ENCODE measurements around the gene COL12A1. TPM values are rescaled to one million over a fixed set of nuclear protein-coding genes. Genes with fewer than 3 reads are reported as not detected.

The COL12A1 gene
- total RNA-seq, 1 experiment from 2014 or later, result 10.4 TPM

DNA sequence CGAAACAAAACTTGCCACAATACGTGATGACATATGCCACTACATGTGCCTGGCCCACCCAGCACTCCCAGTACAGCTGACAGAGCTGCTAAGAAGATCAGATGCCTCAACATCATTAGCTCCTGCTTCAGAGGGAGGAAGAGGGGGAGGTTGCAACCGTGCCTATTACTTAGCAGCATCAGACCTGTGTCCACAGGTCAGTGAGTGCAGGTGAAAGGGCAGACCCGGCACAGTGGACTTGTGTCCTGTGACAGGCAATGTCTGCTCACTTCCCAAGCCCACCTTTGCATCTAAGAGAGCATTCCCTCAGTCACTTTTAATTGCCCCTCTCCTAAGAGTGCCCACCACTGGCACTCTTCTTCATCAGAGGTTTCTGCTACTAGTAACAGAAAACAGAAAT is 9.4 kb upstream of the COL12A1 start:
- ChIA-PET POLR2A (no interaction called here), CTCF (no interaction called here)
- TF ChIP-seq POLR2AphosphoS5 (IDR thresholded peaks at IDR 0.05; ENCODE audit: low read depth, low read length) (no peak), REST (IDR thresholded peaks at IDR 0.05; ENCODE audit: insufficient read depth in 1 of 2, low read depth in 2 of 2, low read length in 1 of 2) (no peak), SIN3A (IDR thresholded peaks at IDR 0.05; ENCODE audit: borderline replicate concordance, insufficient read depth, low read depth, low read length) (no peak), TCF7L2 (IDR thresholded peaks at IDR 0.05; ENCODE audit: low read depth, low read length) (no peak)
- TF ChIP-seq, protein P1, sequence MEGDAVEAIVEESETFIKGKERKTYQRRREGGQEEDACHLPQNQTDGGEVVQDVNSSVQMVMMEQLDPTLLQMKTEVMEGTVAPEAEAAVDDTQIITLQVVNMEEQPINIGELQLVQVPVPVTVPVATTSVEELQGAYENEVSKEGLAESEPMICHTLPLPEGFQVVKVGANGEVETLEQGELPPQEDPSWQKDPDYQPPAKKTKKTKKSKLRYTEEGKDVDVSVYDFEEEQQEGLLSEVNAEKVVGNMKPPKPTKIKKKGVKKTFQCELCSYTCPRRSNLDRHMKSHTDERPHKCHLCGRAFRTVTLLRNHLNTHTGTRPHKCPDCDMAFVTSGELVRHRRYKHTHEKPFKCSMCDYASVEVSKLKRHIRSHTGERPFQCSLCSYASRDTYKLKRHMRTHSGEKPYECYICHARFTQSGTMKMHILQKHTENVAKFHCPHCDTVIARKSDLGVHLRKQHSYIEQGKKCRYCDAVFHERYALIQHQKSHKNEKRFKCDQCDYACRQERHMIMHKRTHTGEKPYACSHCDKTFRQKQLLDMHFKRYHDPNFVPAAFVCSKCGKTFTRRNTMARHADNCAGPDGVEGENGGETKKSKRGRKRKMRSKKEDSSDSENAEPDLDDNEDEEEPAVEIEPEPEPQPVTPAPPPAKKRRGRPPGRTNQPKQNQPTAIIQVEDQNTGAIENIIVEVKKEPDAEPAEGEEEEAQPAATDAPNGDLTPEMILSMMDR (IDR thresholded peaks at IDR 0.05), result no peak
- Histone ChIP-seq H3K27me3 (ENCODE audit: control insufficient read depth, insufficient read depth, low read length) (peaks cover under 1% of the 10 kb centered on the region; the same call in 1 of the 2 replicates), H3K4me3 (ENCODE audit: low read depth in 2 of 2, low read length in 2 of 2) (no peak overlapping the region), H3K27ac (ENCODE audit: low read length) (no peak overlapping the region), H3K9me3 (ENCODE audit: control insufficient read depth, insufficient read depth, low read depth, low read length) (no peaks in the 10 kb centered on the region), H3K4me1 (ENCODE audit: control insufficient read depth, insufficient read depth, low read length) (0 out of 2 replicates have a peak, but pooled peaks cover 5% of the 10 kb centered on the region), H3K36me3 (ENCODE audit: control insufficient read depth, insufficient read depth, low read length) (no peaks in the 10 kb centered on the region)
- DNase-seq (ENCODE audit: low read depth, low spot score), result no peak
- ATAC-seq, result no peak
- intact Hi-C loops (cut with micrococcal nuclease; ENCODE audit: unreplicated experiment) (loop anchor here (10.0 kb wide), 1 partner anchor 1540 kb away; no protein-coding TSS in a partner anchor), in situ Hi-C loops (cut with HindIII; ENCODE audit: low pct_unique_long_range_greater_than_20kb, low sequenced_read_pairs) (no loop called here)
- no TSS peak for BruUV-seq (replicated peaks)

- BruUV-seq (replicated peaks), result no TSS peak
- CTCF ChIA-PET, result interaction anchor here (0.6 kb wide), 1 partner anchor 335 kb away, joined by 3 read pairs; no protein-coding TSS in a partner anchor
Measured at GRCh38 chr6:75213732-75214131, 7.9 kb upstream of the COL12A1 start.

More at GRCh38 chr6:75213732-75214131, 7.9 kb upstream of the COL12A1 start:
- DNase-seq (ENCODE audit: low read depth, low spot score), result no peak
- TF ChIP-seq POLR2AphosphoS5 (IDR thresholded peaks at IDR 0.05; ENCODE audit: low read depth, low read length), result no peak
- TF ChIP-seq, protein P1 (IDR thresholded peaks at IDR 0.05), result peak; percentile 26
- TF ChIP-seq TCF7L2 (IDR thresholded peaks at IDR 0.05; ENCODE audit: low read depth, low read length), result no peak
- in situ Hi-C loops (cut with HindIII; ENCODE audit: low pct_unique_long_range_greater_than_20kb, low sequenced_read_pairs) (no loop called here), intact Hi-C loops (cut with micrococcal nuclease; ENCODE audit: unreplicated experiment) (loop anchor here (5.0 to 10.0 kb wide), 3 partner anchors 1356 to 1539 kb away; no protein-coding TSS in a partner anchor)
- Histone ChIP-seq H3K9me3 (ENCODE audit: control insufficient read depth, insufficient read depth, low read depth, low read length) (no peaks in the 10 kb centered on the region), H3K4me3 (ENCODE audit: low read depth in 2 of 2, low read length in 2 of 2) (no peak overlapping the region), H3K27me3 (ENCODE audit: control insufficient read depth, insufficient read depth, low read length) (no peaks in the 10 kb centered on the region; the same call in 1 of the 2 replicates), H3K27ac (ENCODE audit: low read length) (no peak overlapping the region), H3K36me3 (ENCODE audit: control insufficient read depth, insufficient read depth, low read length) (no peaks in the 10 kb centered on the region), H3K4me1 (ENCODE audit: control insufficient read depth, insufficient read depth, low read length) (0 out of 2 replicates have a peak, but pooled peaks cover 5% of the 10 kb centered on the region)
- no peak for ATAC-seq
- POLR2A ChIA-PET, result interaction anchor here (0.6 kb wide), 1 partner anchor 1381 kb away, joined by 3 read pairs; no protein-coding TSS in a partner anchor

All from Panc1 (cell line).